COLO829 (cell line): ENCODE data around the gene EHD2.
"Not testable (repeated sequence)": the region's sequence is repeated elsewhere in the genome, so short reads cannot be mapped to it uniquely, and the experiment has no call there.

Experiments
- DNase-seq: peaks from one replicate; pipeline ENCODE4 v3.0.0; 2012; ENCODE audit warnings: low spot score

Gene EHD2

DNA sequence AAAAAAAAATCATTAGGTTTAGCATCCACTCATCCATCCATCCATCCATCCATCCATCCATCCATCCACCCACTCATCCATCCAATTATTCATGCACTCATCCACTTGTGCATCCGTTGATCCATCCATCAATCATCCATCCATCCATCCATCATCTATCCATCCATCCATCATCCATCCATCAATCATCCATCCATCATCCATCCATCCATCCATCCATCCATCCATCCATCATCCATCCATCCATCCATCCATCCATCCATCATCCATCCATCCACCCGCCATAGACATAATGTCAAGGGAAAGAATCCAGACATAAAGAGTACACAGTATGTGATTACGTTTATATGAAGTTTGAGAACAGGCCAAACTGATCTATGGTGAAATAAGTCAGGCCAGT, 56.3 kb downstream of the EHD2 start:
- no peak for DNase-seq

DNA sequence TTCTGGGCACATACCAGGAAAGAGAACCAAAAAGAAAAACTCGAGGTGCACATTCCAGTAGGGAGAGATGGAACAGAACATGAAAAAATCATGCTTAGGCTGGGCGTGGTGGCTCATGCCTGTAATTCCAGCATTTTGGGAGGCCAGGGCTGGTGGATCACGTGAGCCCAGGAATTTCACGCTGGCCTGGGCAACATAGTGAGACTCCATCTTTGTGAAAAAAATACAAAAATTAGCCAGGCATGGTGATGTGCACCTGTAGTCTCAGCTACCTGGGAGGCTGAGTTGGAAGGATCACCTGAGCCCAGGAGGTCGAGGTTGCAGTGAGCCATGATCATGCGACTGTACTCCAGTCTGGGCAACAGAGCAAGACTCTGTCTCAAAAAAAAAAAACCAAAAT, 58.1 kb downstream of the EHD2 start:
- not testable (repeated sequence) for DNase-seq

DNA sequence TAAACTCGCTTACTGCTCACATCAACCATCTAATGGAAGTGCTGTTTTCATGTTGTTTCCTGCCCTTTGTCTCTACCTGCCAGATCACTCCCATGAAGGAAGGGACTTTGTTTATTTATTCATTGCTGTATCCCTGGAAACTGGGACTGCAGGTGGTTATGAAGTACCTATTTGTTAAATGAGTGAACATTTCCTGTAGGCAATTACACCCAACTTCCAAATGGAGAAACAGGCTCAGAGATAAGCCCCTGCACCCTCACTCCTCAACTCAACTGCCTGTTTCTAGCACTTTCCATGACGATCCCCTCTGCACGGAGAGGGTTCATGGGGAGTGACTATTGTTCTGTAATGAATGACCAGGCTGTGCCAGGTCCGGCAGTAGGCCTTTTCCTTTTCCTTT, 63.3 kb downstream of the EHD2 start:
- no peak for DNase-seq

DNA sequence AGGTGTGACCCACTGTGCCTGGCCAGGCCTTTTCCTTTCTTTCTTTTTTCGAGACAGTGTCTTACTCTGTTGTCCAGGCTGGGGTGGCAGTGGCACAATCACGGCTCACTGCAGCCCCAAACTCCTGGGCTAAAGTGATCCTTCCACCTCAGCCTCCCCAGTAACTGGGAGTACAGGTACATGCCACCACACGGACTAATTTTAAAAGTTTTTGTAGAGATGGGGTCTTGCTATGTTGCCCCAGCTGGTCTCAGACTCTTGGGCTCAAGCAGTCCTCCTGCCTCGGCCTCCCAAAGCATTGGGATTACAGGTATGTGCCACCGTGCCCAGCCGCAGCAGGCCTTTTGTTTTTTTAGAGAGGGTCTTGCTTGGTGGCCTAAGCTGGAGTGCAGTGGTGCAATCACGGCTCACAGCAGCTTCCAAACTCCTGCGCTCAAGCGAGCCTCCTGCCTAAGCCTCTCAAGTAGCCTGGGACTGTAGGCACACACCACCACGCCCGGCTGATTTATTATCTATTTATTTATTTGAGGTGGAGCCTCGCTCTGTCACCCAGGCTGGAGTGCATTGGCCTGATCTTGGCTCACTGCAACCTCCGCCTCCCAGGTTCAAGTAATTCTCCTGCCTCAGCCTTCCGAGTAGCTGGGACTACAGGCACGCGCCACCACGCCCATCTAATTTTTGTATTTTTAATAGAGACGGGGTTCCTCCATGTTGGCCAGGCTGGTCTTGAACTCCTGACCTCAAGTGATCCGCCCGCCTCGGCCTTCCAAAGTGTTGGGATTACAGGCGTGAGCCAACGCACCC, 64.2 kb downstream of the EHD2 start:
- not testable (repeated sequence) for DNase-seq

DNA sequence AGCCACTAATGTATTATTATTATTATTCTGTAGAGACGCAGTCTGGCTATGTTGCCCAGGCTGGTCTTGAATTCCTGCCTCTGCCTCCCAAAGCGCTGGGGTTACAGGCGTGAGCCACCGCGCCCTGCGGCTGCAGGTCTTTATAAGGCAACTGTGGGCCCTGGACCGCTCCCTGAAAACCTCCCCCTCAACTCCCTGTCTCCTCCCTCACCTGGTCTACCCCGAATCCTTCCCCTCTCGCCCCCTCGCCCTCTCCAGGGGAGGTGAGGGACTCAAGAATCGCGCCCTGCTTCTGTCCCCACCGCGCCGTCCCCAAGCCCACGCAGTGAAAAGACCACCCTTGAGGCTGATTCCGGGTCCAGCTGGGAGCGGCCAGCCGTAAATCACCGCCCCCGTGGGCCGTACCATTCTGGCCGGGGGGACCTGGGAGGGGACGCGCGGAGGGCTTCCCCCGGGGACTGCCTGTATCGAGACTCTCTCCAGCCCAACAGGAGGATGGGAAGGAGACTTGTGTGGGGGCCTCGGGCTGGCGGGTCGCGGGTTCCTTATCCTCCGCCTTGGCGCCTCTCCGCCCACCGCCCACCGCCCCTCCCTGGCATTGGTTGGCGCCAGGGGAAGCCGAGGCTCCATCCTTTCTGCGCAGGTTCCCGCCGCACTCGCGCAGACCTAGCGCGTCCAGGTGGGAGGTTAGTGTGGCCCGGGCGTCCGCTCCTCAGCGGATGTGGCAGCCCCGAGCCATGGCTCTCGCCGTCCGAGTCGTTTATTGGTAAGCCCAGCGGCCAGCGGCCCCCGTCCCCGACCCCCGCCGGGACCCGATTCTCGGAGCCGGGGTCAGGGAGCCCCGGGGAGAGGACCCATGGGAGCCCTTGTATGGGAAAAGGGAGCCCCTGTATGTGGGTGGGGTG, 65.1 kb downstream of the EHD2 start, which contains the start of gene SELENOW:
SELENOW (plus strand) TSS at position 655 of the 905 bp plus-strand sequence; CDS start at position 738, 83 bp downstream.
- peak; percentile 52 for DNase-seq

DNA sequence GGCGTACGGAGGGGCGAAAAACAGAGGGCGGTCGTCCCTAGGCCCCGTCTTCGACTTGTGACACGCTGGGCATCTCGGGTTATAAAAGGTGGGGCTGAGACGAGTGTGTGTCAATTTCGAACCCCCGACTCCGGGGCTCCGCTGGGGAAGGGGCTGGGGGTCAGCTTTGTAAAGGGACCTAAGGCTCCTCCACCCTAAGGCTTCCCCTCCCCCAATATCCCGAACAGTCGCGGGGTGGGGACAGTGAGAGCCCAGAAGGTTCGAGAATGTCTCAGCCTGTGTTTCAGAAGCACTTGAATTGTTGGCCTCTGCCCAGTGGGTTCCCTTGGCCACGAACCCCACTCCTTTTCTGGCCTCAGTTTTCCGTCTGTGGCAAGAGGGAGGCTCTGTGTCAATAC, 65.7 kb downstream of the EHD2 start:
- DNase-seq: no peak

DNA sequence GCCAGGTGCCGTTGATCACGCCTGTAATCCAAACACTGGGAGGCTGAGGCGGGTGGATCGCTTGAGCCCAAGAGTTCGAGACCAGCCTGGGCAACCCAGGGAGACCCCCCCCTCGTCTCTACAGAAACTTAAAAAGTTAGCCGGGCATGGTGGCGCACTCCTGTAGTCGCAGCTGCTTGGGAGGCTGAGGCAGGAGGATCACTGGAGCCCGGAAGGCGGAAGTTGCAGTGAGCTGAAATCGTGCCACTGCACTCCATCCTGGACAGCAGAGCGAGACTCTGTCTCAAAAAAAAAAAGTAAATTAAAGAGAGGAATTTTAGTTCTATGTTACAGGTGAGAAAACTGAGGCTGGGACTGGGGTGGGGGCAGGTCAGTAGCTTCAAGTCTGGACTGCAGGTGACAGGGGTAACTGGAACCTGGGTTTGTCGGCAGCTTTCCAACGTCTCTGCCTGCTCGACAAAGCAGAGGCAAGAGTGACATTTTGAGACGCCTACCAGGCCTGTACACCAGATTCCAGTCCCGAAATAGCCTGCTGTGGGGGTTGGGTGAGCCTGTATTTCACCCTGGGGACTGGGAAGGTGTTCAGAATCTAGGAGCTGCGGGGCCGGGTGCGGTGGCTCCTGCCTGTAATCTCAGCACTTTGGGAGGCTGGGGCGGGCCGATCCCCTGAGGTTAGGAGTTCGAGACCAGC, 66.4 kb downstream of the EHD2 start:
- DNase-seq: no peak

DNA sequence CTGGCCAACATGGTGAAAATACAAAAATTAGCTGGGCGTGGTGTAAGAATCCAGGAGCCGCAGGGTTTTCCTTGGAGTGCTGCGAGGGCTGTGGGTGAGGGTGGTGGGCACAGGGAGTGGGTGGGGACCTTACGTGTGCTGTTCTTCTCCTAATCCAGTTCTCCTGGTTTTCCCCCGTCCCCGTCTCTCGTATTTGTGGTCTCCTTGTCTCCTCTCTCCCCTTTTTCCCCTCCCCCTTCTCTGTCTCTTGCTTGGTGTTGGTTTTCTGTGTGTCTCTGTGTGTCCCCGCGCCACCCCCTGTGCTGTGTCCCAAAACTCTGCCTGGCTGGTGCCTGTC, 67.0 kb downstream of the EHD2 start:
- no peak for DNase-seq

DNA sequence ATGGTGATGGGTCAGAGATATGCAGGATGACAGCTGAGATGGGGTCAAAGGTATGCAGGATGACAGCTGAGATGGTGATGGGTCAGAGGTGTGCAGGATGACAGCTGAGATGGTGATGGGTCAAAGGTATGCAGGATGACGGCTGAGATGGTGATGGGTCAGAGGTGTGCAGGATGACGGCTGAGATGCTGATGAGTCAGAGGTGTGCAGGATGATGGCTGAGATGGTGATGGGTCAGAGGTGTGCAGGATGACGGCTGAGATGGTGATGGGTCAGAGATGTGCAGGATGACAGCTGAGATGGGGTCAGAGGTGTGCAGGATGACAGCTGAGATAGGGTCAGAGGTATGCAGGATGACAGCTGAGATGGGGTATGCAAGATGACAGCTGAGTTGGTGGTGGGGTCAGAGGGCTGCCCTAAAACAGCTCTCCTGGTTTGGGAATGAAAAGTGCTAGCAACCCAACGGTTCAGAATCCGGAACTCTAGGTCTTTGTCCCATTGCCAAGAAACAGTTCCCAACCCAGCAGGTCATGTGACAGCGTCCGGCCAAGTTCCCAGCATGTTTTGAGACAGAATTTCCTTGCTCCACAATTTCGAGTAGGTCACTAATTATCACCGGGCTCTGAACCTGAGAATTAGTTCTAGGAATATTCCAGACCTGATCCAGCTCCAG, 68.5 kb downstream of the EHD2 start:
- DNase-seq: no peak

DNA sequence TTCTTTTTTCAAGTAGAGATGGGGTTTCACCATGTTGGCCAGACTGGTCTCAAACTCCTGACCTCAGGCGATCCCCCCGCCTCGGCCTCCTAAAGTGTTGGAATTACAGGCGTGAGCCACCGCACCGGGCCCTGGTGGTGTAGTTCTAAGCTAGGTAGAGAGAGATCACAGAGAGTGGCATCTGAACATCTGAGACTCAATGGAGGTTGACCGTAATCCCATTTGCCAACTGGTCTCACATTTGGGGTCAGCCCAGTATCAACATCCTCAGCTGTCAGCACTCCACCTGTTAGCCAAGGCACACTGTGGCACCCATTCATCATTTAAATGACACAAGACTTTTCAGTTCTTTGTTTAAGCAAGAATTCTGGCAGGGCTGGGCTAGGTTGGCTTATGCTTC, 73.3 kb downstream of the EHD2 start:
- no peak for DNase-seq

DNA sequence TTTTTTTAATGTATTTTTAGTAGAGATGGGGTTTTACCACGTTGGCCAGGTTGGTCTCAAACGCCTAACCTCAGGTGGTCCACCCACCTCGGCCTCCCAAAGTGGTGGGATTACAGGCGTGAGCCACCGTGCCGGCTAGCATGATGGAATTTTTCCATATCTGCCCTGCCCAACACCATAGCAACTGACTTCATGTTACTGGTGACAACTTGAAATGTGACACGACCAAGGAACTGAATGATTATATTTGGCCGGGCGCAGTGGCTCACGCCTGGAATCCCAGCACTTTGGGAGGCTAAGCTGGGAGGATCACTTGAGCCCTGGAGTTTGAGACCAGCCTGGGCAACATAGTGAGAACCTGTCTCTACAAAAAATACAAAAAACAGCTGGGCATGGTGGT, 74.1 kb downstream of the EHD2 start:
- DNase-seq: not testable (repeated sequence)

DNA sequence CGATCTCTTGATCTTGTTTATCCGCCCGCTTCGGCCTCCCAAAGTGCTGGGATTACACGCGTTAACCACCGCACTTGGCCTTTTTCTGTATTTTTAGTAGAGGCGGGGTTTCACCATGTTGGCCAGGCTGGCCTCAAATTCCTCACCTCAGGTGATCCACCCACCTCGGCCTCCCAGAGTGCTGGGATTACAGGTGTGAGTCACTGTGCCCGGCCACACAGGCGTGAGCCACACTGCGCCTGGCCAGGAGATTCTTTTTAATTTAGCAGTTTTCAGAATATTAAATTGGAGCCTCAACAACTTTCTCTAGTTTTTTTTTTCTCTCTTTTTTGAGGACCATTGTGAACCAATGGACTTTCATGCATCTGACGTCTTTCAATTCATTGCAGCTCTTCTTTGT, 76.6 kb downstream of the EHD2 start:
- not testable (repeated sequence) for DNase-seq

DNA sequence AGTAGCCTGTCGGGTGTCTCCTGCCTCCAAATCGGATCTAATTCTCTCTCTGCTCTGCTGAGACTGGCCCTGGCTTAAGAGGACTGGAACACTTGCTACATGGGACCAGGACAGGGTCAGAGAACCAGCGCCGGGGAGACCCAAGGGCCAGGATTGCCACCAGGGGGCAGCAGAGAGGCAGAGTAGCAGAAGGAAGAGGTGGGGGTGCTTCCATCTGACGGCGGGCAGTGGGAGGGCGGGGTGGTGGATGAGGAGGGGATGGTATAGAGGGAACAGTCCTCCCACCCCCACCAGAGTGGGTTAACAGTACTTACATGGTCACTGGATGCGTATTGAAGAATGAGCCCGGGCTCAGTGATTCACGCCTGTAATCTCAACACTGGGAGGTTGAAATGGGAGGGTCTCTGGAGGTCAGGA, 77.2 kb downstream of the EHD2 start:
- DNase-seq: peak; percentile 75

DNA sequence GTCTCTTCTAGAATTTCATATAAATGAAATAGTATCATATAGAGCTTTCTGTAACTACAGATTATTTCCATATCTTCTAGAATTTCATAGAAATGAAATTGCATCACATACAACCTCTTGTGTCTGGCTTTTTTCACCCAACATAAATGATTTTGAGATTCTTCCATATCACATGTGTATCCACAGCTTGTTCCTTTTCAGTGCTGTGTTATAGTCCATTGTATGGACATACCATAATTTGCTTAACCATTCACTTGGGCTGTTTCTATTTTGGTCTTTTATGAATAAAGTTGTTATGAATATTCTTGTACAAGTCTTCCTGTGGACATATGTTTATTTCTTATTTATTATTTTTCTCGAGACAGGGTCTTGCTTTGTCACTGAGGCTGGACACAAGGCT, 79.4 kb downstream of the EHD2 start:
- no peak for DNase-seq
